ENCODE data around the gene AMPH.

- TF ChIP-seq, protein P1, sequence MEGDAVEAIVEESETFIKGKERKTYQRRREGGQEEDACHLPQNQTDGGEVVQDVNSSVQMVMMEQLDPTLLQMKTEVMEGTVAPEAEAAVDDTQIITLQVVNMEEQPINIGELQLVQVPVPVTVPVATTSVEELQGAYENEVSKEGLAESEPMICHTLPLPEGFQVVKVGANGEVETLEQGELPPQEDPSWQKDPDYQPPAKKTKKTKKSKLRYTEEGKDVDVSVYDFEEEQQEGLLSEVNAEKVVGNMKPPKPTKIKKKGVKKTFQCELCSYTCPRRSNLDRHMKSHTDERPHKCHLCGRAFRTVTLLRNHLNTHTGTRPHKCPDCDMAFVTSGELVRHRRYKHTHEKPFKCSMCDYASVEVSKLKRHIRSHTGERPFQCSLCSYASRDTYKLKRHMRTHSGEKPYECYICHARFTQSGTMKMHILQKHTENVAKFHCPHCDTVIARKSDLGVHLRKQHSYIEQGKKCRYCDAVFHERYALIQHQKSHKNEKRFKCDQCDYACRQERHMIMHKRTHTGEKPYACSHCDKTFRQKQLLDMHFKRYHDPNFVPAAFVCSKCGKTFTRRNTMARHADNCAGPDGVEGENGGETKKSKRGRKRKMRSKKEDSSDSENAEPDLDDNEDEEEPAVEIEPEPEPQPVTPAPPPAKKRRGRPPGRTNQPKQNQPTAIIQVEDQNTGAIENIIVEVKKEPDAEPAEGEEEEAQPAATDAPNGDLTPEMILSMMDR (IDR thresholded peaks at IDR 0.05) = no peak
- TF ChIP-seq EP300 (IDR thresholded peaks at IDR 0.05) = no peak
These were observed 206.3 kb downstream of the AMPH start for GRCh38 chr7:38424750-38425463.

All from upper lobe of left lung (tissue), 4 donors.